Measurements from ENCODE around the gene EMSY. TPM values are rescaled to one million over a fixed set of nuclear protein-coding genes. Genes with fewer than 3 reads are reported as not detected.

Gene EMSY
- total RNA-seq, 1 donor from 2014 or later = 18.7 TPM

DNA sequence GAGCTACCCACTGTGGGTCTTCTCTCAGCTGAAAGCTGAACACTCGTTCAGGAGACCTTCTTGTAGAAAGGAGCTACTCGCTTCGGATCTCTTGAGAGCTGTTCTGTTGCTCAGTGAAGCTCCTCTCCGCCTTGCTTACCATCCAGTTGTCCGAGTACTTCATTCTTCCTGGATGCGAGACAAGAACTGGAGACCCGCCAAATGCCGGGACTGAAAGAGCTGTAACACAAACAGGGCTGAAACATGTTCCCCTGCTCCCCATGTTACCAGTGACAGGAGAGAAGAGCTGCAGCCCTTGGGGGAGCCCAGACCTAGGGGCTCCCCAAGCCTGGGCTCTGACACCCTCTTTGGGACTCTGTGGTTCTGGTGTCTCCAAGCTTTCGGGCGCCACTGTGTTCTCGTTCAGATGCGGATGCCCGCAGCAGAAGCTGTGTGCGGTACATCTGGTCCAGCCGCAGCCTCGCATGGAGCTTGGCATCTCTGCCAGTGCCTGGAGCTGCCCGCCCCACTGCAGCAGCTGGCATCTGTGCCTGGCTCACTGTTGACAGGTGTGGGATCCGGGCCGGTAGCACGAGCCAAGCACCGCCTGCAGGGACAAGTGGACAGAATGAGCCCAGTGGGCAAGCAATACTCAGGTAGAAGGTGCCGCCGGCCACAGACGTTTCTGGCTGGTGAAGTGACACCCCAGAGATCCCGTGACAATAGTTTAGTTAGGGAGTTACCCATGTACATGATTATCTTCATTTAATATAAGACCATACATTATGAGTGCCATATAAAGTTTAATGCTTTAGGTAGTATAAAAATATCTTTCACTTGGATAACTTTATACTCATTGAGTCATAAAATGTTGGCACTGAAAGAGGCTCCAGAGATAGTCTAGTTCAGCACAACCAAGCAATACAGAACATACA is 49.1 kb downstream of the EMSY start:
- H3K36me3 ChIP-seq = peaks cover 41% of the 10 kb centered on the region
- no peak for DNase-seq

DNA sequence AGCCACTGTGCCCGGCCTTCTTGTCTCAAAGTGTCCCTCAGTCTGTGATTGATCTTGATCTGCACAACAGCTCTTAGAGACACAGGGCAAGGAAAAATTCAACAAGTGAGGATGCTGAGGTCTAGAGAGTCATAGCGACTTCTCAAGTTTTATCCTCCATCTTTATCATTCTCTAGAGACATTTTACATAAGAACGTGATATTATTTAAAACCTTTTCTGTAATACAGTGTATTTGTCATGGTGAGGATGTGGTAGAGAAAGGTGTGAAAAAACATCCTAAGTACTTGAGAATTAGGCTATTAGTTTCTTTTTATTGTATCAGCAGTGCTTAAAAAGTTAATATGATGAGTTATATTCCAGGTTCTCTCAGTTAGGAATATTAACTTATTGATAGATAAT is 50.2 kb downstream of the EMSY start:
- H3K27ac ChIP-seq (replicated peaks) = no peak overlapping the region
- H3K4me3 ChIP-seq = no peak overlapping the region
- no peak for DNase-seq
- H3K4me1 ChIP-seq = no peaks in the 10 kb centered on the region
- H3K27me3 ChIP-seq (ENCODE audit: low read depth) = no peaks in the 10 kb centered on the region
- peaks cover 40% of the 10 kb centered on the region for H3K36me3 ChIP-seq
- no peaks in the 10 kb centered on the region for H3K9me3 ChIP-seq (replicated peaks)
- intact Hi-C loops (cut with micrococcal nuclease) = no loop called here
- TF ChIP-seq, protein P1, sequence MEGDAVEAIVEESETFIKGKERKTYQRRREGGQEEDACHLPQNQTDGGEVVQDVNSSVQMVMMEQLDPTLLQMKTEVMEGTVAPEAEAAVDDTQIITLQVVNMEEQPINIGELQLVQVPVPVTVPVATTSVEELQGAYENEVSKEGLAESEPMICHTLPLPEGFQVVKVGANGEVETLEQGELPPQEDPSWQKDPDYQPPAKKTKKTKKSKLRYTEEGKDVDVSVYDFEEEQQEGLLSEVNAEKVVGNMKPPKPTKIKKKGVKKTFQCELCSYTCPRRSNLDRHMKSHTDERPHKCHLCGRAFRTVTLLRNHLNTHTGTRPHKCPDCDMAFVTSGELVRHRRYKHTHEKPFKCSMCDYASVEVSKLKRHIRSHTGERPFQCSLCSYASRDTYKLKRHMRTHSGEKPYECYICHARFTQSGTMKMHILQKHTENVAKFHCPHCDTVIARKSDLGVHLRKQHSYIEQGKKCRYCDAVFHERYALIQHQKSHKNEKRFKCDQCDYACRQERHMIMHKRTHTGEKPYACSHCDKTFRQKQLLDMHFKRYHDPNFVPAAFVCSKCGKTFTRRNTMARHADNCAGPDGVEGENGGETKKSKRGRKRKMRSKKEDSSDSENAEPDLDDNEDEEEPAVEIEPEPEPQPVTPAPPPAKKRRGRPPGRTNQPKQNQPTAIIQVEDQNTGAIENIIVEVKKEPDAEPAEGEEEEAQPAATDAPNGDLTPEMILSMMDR (IDR thresholded peaks at IDR 0.05; ENCODE audit: borderline replicate concordance) = no peak

More for the DNA sequence above, 49.1 kb downstream of the EMSY start:
- intact Hi-C loops (cut with micrococcal nuclease) = no loop called here
- TF ChIP-seq, protein P1 (IDR thresholded peaks at IDR 0.05; ENCODE audit: borderline replicate concordance) = no peak
- peaks cover 4% of the 10 kb centered on the region for H3K9me3 ChIP-seq (replicated peaks)
- H3K27me3 ChIP-seq (ENCODE audit: low read depth) = no peaks in the 10 kb centered on the region
- no peaks in the 10 kb centered on the region for H3K4me1 ChIP-seq
- no peak overlapping the region for H3K4me3 ChIP-seq
- no peak overlapping the region for H3K27ac ChIP-seq (replicated peaks)

DNA sequence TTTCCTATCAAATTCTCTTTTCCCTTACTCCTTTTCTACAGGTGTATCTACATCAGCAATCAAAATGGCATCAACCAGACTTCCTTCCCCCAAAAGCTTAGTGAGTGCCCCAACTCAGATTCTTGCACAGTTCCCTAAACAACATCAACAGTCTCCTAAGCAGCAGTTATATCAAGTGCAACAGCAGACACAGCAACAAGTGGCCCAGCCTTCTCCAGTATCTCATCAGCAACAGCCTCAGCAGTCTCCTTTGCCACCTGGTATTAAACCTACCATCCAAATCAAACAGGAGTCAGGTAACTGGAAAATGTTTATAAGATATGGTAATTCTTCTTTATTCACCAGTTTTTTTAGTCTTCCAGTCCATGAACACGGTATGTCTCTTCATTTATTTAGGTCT is 51.4 kb downstream of the EMSY start:
- no peak overlapping the region for H3K4me3 ChIP-seq
- peaks cover 50% of the 10 kb centered on the region for H3K36me3 ChIP-seq
- TF ChIP-seq, protein P1 (IDR thresholded peaks at IDR 0.05; ENCODE audit: borderline replicate concordance) = no peak
- no peak for DNase-seq
- H3K27ac ChIP-seq (replicated peaks) = no peak overlapping the region
- no peaks in the 10 kb centered on the region for H3K4me1 ChIP-seq
- intact Hi-C loops (cut with micrococcal nuclease) = no loop called here
- H3K9me3 ChIP-seq (replicated peaks) = peaks cover under 1% of the 10 kb centered on the region
- H3K27me3 ChIP-seq (ENCODE audit: low read depth) = no peaks in the 10 kb centered on the region

DNA sequence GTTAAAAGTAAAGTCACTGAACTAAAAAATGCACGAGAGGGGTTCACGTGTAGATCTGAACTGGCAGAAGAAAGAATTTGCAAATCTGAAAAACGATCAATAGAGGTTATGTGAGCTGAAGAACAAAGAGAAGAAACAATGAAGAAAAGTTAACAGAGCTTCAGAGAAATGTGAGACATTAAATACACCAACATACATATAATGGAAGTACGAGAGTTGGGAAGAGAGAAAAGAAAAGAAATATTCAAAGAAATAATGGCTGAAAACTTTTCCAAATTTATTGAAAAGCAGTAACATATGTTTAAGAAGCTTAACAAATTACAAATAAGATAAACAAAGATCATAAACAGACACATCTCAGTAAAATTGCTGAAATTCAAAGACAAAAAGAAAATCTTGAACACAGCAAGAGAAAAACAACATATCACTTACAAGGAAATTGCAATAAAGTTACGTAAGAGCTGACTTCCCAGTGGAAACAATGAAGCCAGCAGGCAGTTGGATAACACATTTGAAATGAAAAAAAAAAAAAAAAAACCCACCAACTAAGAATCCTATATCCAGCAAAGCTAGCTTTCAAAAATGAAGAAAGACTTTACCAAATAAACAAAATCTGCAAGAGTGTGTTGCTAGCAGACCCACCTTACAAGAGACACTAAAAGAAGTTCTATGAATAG is 56.8 kb downstream of the EMSY start:
- TF ChIP-seq, protein P1 (IDR thresholded peaks at IDR 0.05; ENCODE audit: borderline replicate concordance) = no peak
- no peak overlapping the region for H3K27ac ChIP-seq (replicated peaks)
- H3K4me3 ChIP-seq = no peak overlapping the region
- no peaks in the 10 kb centered on the region for H3K4me1 ChIP-seq
- H3K27me3 ChIP-seq (ENCODE audit: low read depth) = no peaks in the 10 kb centered on the region
- H3K36me3 ChIP-seq = peaks cover 22% of the 10 kb centered on the region
- peaks cover 8% of the 10 kb centered on the region for H3K9me3 ChIP-seq (replicated peaks)
- intact Hi-C loops (cut with micrococcal nuclease) = no loop called here
- no peak for DNase-seq

DNA sequence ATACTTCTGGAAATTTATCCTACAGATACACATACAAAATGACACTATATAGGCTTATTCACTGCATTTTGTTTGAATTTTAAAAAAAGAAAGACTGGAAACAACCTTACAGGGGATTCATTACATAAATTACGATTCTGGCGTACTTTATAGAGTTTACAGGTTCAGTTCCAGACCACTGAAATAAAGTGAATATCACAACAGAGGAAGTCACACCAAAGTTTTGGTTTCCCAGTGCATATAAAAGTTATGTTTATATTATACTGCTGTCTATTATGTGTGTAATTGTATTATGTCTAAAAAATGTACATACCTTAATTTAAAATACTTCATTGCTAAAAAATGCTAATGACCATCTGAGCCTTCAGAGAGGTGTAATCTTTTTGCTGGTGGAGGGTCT is 62.0 kb downstream of the EMSY start:
- intact Hi-C loops (cut with micrococcal nuclease) = no loop called here

More for the DNA sequence above, 62.0 kb downstream of the EMSY start:
- no peaks in the 10 kb centered on the region for H3K27me3 ChIP-seq (ENCODE audit: low read depth)
- H3K4me3 ChIP-seq = no peak overlapping the region
- TF ChIP-seq, protein P1 (IDR thresholded peaks at IDR 0.05; ENCODE audit: borderline replicate concordance) = no peak
- H3K36me3 ChIP-seq = peaks cover 16% of the 10 kb centered on the region
- H3K27ac ChIP-seq (replicated peaks) = no peak overlapping the region
- H3K9me3 ChIP-seq (replicated peaks) = peaks cover 1% of the 10 kb centered on the region
- peaks cover 3% of the 10 kb centered on the region for H3K4me1 ChIP-seq
- DNase-seq = no peak
